GM18861 (cell line): ENCODE data around the gene GUF1.

ENCODE experiments used
- ATAC-seq: cut with Tn5 transposase; IDR thresholded peaks from one replicate; pipeline ENCODE4 v1.9.1; 2021; ENCODE audit not compliant: unreplicated experiment

GUF1 gene

GRCh38 chr4:44678094-44679041, at the start of gene GUF1:
Gene GUF1, plus strand, starts transcription at chr4:44678420. Its CDS starts 203 bp downstream, at chr4:44678623.
- ATAC-seq, result peak; percentile 97

GRCh38 chr4:44629280-44629866, 48.8 kb upstream of the GUF1 start:
- ATAC-seq, result peak; percentile 96

- no peak for ATAC-seq
Observed at GRCh38 chr4:44632089-44632488, 46.1 kb upstream of the GUF1 start.

- no peak for ATAC-seq
Observed at GRCh38 chr4:44632733-44633132, 45.5 kb upstream of the GUF1 start.

- no peak for ATAC-seq
Observed at GRCh38 chr4:44638091-44638490, 40.1 kb upstream of the GUF1 start.

- no peak for ATAC-seq
Observed at GRCh38 chr4:44646151-44646550, 32.1 kb upstream of the GUF1 start.

GRCh38 chr4:44651425-44651824, 26.8 kb upstream of the GUF1 start, which contains the start of gene YIPF7:
Gene YIPF7, minus strand, starts transcription at chr4:44651625. Its CDS starts 1,525 bp downstream, at chr4:44650100.
- no peak for ATAC-seq

- no peak for ATAC-seq
Observed at GRCh38 chr4:44652002-44652401, 26.2 kb upstream of the GUF1 start.

GRCh38 chr4:44660396-44660795, 17.8 kb upstream of the GUF1 start:
- ATAC-seq, result no peak

GRCh38 chr4:44661940-44662622, 16.1 kb upstream of the GUF1 start:
- ATAC-seq, result no peak

GRCh38 chr4:44662623-44663005, 15.6 kb upstream of the GUF1 start:
- no peak for ATAC-seq

GRCh38 chr4:44663539-44664263, 14.5 kb upstream of the GUF1 start:
- no peak for ATAC-seq

- no peak for ATAC-seq
Observed at GRCh38 chr4:44668526-44668925, 9.7 kb upstream of the GUF1 start.

GRCh38 chr4:44670506-44671199, 7.6 kb upstream of the GUF1 start:
- no peak for ATAC-seq

GRCh38 chr4:44671636-44672035, 6.6 kb upstream of the GUF1 start:
- ATAC-seq, result no peak

- no peak for ATAC-seq
Observed at GRCh38 chr4:44674471-44674870, 3.7 kb upstream of the GUF1 start.

GRCh38 chr4:44675366-44675765, 2.9 kb upstream of the GUF1 start:
- no peak for ATAC-seq

GRCh38 chr4:44679060-44679459, 840 bp downstream of the GUF1 start:
- ATAC-seq, result peak; percentile 2

GRCh38 chr4:44684648-44685047, 6.4 kb downstream of the GUF1 start:
- ATAC-seq, result no peak

GRCh38 chr4:44700427-44700826, 22.2 kb downstream of the GUF1 start:
- ATAC-seq, result no peak
